Brain microvascular endothelial cell (primary cell): ENCODE measurements around the gene ZC2HC1C.
A peak's percentile ranks its signal among the peaks of the same experiment; 100 is the strongest.

Source experiments
- DNase-seq: peaks from one replicate; pipeline ENCODE4 v3.0.0-alpha.2; 2020
- H3K27ac ChIP-seq: fragments of 250-450 bp; sonication (Bioruptor Pico); 2 replicates; pipeline ENCODE4 v1.5.1; 2020; ENCODE audit warnings: mild to moderate bottlenecking, moderate library complexity
- H3K27me3 ChIP-seq: fragments of 250-450 bp; sonication (Bioruptor Pico); replicated peaks from 2 replicates; pipeline ENCODE4 v1.5.1; 2020; ENCODE audit warnings: mild to moderate bottlenecking
- H3K36me3 ChIP-seq: fragments of 250-450 bp; sonication (Bioruptor Pico); replicated peaks from 2 replicates; pipeline ENCODE4 v1.5.1; 2020; ENCODE audit warnings: mild to moderate bottlenecking
- H3K4me3 ChIP-seq: 2 replicates; pipeline ENCODE4 v1.5.1; 2011; ENCODE audit warnings: low read depth, mild to moderate bottlenecking, control low read depth, low read length, moderate library complexity
- CTCF ChIP-seq: IDR thresholded peaks from 2 replicates; pipeline ENCODE4 v1.5.1; 2011; ENCODE audit warnings: low read depth, mild to moderate bottlenecking, moderate library complexity, low read length, control low read depth, inconsistent platforms; ENCODE audit errors: missing control alignments
- in situ Hi-C: cut with HindIII; loops from 2 replicates; pipeline ENCODE4 v1.10.0; 2017; ENCODE audit warnings: low sequenced_read_pairs, low pct_ligation_motif_present

The ZC2HC1C gene

GRCh38 chr14:75088566-75089373, 19.3 kb downstream of the ZC2HC1C start:
- no peaks in the 10 kb centered on the region for H3K27me3 ChIP-seq
- in situ Hi-C loops = no loop called here
- peaks cover 49% of the 10 kb centered on the region for H3K36me3 ChIP-seq

GRCh38 chr14:75090353-75090752, 20.9 kb downstream of the ZC2HC1C start:
- Histone ChIP-seq H3K27ac (no peak overlapping the region), H3K36me3 (peaks cover 48% of the 10 kb centered on the region), H3K4me3 (no peak overlapping the region), H3K27me3 (no peaks in the 10 kb centered on the region)
- in situ Hi-C loops = no loop called here
- no peak for TF ChIP-seq CTCF
- no peak for DNase-seq

More at GRCh38 chr14:75088566-75089373, 19.3 kb downstream of the ZC2HC1C start:
- DNase-seq = peak; percentile 50
- peak; percentile 74 for TF ChIP-seq CTCF
- no peak overlapping the region for H3K4me3 ChIP-seq
- no peak overlapping the region for H3K27ac ChIP-seq

DNA sequence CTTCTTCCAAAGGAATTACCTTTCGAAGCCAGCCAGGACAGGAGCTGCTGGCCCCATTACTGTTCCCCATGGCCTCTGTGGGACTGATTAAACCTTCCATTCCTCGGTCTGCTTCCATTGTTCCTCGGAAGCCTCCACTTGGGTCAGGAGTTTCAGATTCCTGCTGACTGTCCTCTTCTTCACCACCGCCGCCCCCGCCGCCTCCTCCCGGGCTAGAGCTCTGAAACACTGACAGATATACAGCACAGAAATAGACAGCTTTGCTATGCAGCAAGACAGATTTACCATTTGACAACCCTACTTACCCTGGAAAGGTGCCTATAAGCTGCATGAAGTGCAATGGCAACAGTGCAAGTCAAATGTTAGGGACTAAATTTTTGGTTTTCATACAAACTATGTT, 21.8 kb downstream of the ZC2HC1C start:
- no peak for TF ChIP-seq CTCF
- H3K4me3 ChIP-seq = no peak overlapping the region
- in situ Hi-C loops = no loop called here
- no peaks in the 10 kb centered on the region for H3K27me3 ChIP-seq
- no peak overlapping the region for H3K27ac ChIP-seq
- peaks cover 48% of the 10 kb centered on the region for H3K36me3 ChIP-seq
- DNase-seq = no peak

GRCh38 chr14:75092698-75093097, 23.3 kb downstream of the ZC2HC1C start:
- H3K27ac ChIP-seq = no peak overlapping the region
- in situ Hi-C loops = no loop called here
- no peak overlapping the region for H3K4me3 ChIP-seq
- no peaks in the 10 kb centered on the region for H3K27me3 ChIP-seq
- H3K36me3 ChIP-seq = peaks cover 46% of the 10 kb centered on the region
- no peak for DNase-seq
- no peak for TF ChIP-seq CTCF

GRCh38 chr14:75094896-75095295, 25.5 kb downstream of the ZC2HC1C start:
- in situ Hi-C loops = no loop called here
- H3K27ac ChIP-seq = no peak overlapping the region
- no peak overlapping the region for H3K4me3 ChIP-seq
- no peaks in the 10 kb centered on the region for H3K27me3 ChIP-seq
- no peak for TF ChIP-seq CTCF
- DNase-seq = no peak
- peaks cover 44% of the 10 kb centered on the region for H3K36me3 ChIP-seq

DNA sequence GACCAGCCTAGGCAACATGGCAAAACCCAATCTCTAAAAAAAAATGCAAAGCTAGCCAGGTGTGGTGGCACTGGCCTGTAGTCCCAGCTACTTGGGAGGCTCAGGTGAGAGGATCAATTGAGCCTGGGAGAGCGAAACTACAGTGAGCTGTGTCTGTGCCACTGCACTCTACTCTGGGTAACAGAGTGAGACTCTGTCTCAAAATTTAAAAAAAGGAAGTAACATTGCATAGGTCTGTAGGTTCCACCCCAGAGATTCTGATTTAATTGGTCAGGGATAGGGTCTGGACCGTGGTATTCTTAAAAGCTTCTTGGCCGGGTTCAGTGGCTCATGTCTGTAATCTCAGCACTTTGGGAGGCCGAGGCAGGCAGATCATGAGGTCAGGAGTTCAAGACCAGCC, 26.2 kb downstream of the ZC2HC1C start:
- no peaks in the 10 kb centered on the region for H3K27me3 ChIP-seq
- in situ Hi-C loops = no loop called here
- no peak overlapping the region for H3K4me3 ChIP-seq
- TF ChIP-seq CTCF = no peak
- H3K36me3 ChIP-seq = peaks cover 42% of the 10 kb centered on the region
- no peak overlapping the region for H3K27ac ChIP-seq
- DNase-seq = no peak
